ENCODE measurements around the gene TMEM100. TPM values are rescaled to one million over a fixed set of nuclear protein-coding genes. Genes with fewer than 3 reads are reported as not detected.

The TMEM100 gene
- total RNA-seq, 4 donors from 2014 or later = 2.8 to 26.3 (median 6.2) TPM

GRCh38 chr17:55743103-55743679 lies 20.5 kb upstream of the TMEM100 start:
- no peaks in the 10 kb centered on the region for H3K36me3 ChIP-seq
- no peaks in the 10 kb centered on the region for H3K27me3 ChIP-seq
- no peaks in the 10 kb centered on the region for H3K4me1 ChIP-seq
- no peaks in the 10 kb centered on the region for H3K9me3 ChIP-seq
- H3K27ac ChIP-seq = no peak overlapping the region
- no peak overlapping the region for H3K4me3 ChIP-seq
- intact Hi-C loops (cut with DNase I; ENCODE audit: low total_unique reads) = no loop called here
- DNase-seq = no peak
- TF ChIP-seq CTCF (IDR thresholded peaks at IDR 0.05) = no peak
- no peak for TF ChIP-seq POLR2A (IDR thresholded peaks at IDR 0.05)

GRCh38 chr17:55742272-55743102 lies 19.8 kb upstream of the TMEM100 start:
- DNase-seq = no peak
- Histone ChIP-seq H3K36me3 (no peaks in the 10 kb centered on the region), H3K9me3 (no peaks in the 10 kb centered on the region), H3K4me3 (no peak overlapping the region), H3K4me1 (no peaks in the 10 kb centered on the region), H3K27ac (no peak overlapping the region), H3K27me3 (no peaks in the 10 kb centered on the region)
- TF ChIP-seq POLR2A (IDR thresholded peaks at IDR 0.05) = no peak
- TF ChIP-seq CTCF (IDR thresholded peaks at IDR 0.05) = no peak
- intact Hi-C loops (cut with DNase I; ENCODE audit: low total_unique reads) = no loop called here

- Histone ChIP-seq H3K27me3 (no peaks in the 10 kb centered on the region), H3K9me3 (no peaks in the 10 kb centered on the region), H3K4me3 (no peak overlapping the region), H3K36me3 (no peaks in the 10 kb centered on the region), H3K4me1 (no peaks in the 10 kb centered on the region), H3K27ac (no peak overlapping the region)
- TF ChIP-seq CTCF (IDR thresholded peaks at IDR 0.05) (no peak), POLR2A (IDR thresholded peaks at IDR 0.05) (no peak)
- intact Hi-C loops (cut with DNase I; ENCODE audit: low total_unique reads) = no loop called here
- DNase-seq = no peak
Measured at GRCh38 chr17:55741356-55741700, 18.7 kb upstream of the TMEM100 start.

- H3K27me3 ChIP-seq = no peaks in the 10 kb centered on the region
- no peak overlapping the region for H3K4me3 ChIP-seq
- H3K9me3 ChIP-seq = no peaks in the 10 kb centered on the region
- intact Hi-C loops (cut with DNase I; ENCODE audit: low total_unique reads) = no loop called here
- H3K27ac ChIP-seq = no peak overlapping the region
- TF ChIP-seq POLR2A (IDR thresholded peaks at IDR 0.05) (no peak), CTCF (IDR thresholded peaks at IDR 0.05) (no peak)
- no peaks in the 10 kb centered on the region for H3K36me3 ChIP-seq
- DNase-seq = no peak
- no peaks in the 10 kb centered on the region for H3K4me1 ChIP-seq
Measured at GRCh38 chr17:55740511-55741355, 18.1 kb upstream of the TMEM100 start.

All from uterus (tissue), 4 donors.